Neural cell (in vitro differentiated cells): ENCODE data around the gene CAMK1D. TPM values are rescaled to one million over a fixed set of nuclear protein-coding genes. Genes with fewer than 3 reads are reported as not detected.

Experiments used
- H2AFZ ChIP-seq: fragments of 200-600, 300-800 bp; sonication (generic), shearing (Covaris generic); 2 replicates; pipeline ENCODE4 v1.6.0; 2014; ENCODE audit warnings: low read depth, mild to moderate bottlenecking, antibody characterized with exemption, low read length, moderate library complexity
- H3F3A ChIP-seq: fragments of 200-600 bp; shearing (Covaris generic); 2 replicates; pipeline ENCODE4 v1.6.1; 2016; ENCODE audit warnings: mild to moderate bottlenecking, moderate library complexity, mixed read lengths, antibody characterized with exemption, low read length; ENCODE audit not compliant: insufficient read depth, poor library complexity, severe bottlenecking
- H3K27ac ChIP-seq: fragments of 200-600, 300-800 bp; sonication (generic), shearing (Covaris generic); 2 replicates; pipeline ENCODE4 v1.5.1; 2014; ENCODE audit warnings: mild to moderate bottlenecking, low read length, moderate library complexity
- H3K27me3 ChIP-seq: fragments of 300-800, 200-600 bp; sonication (generic), shearing (Covaris generic); 2 replicates; pipeline ENCODE4 v1.6.0; 2014; ENCODE audit warnings: mild to moderate bottlenecking, low read depth, low read length, moderate library complexity; ENCODE audit not compliant: insufficient read depth
- H3K36me3 ChIP-seq: fragments of 300-800, 200-600 bp; sonication (generic), shearing (Covaris generic); 2 replicates; pipeline ENCODE4 v1.5.1; 2014; ENCODE audit warnings: mild to moderate bottlenecking, antibody characterized with exemption, low read length, moderate library complexity; ENCODE audit not compliant: insufficient read depth
- H3K4me2 ChIP-seq: fragments of 300-800, 200-600 bp; sonication (generic), shearing (Covaris generic); 2 replicates; pipeline ENCODE4 v1.6.0; 2014; ENCODE audit warnings: mild to moderate bottlenecking, low read length
- H3K4me3 ChIP-seq: fragments of 300-800, 200-600 bp; sonication (generic), shearing (Covaris generic); 2 replicates; pipeline ENCODE4 v1.5.1; 2014; ENCODE audit warnings: mild to moderate bottlenecking, low read length, moderate library complexity
- H3K79me2 ChIP-seq: fragments of 200-600 bp; shearing (Covaris generic); replicated peaks from 2 replicates; pipeline ENCODE4 v1.6.0; 2014; ENCODE audit warnings: mild to moderate bottlenecking, low read length, moderate library complexity; ENCODE audit not compliant: insufficient read depth
- H3K9ac ChIP-seq: fragments of 300-800, 200-600 bp; sonication (generic), shearing (Covaris generic); 2 replicates; pipeline ENCODE4 v1.6.1; 2016; ENCODE audit warnings: mild to moderate bottlenecking, low read length, mixed read lengths
- H3K9me2 ChIP-seq: fragments of 200-600 bp; shearing (Covaris generic); 2 replicates; pipeline ENCODE4 v1.6.1; 2016; ENCODE audit warnings: mild to moderate bottlenecking, low read length, mixed read lengths; ENCODE audit not compliant: insufficient read depth
- H3K9me3 ChIP-seq: fragments of 200-600, 300-800 bp; sonication (generic), shearing (Covaris generic); 2 replicates; pipeline ENCODE4 v1.6.1; 2016; ENCODE audit warnings: mild to moderate bottlenecking, mixed run types, low read length, moderate library complexity, mixed read lengths
- H4K20me1 ChIP-seq: fragments of 200-600 bp; shearing (Covaris generic); 2 replicates; pipeline ENCODE4 v1.6.1; 2016; ENCODE audit warnings: mild to moderate bottlenecking, mixed run types; ENCODE audit not compliant: insufficient read depth
- CTCF ChIP-seq: fragments of 450-650 bp; IDR thresholded peaks from 2 replicates; pipeline ENCODE4 v1.5.1; 2014; ENCODE audit warnings: antibody characterized with exemption, mild to moderate bottlenecking, moderate library complexity; ENCODE audit not compliant: poor library complexity, severe bottlenecking
- EP300 ChIP-seq: fragments of 450-650 bp; conservative IDR thresholded peaks from 2 replicates; pipeline ENCODE4 v1.6.1; 2014; ENCODE audit warnings: antibody characterized with exemption, mild to moderate bottlenecking, moderate library complexity; ENCODE audit not compliant: poor library complexity, severe bottlenecking
- EZH2 ChIP-seq: fragments of 200-600, 300-800 bp; shearing (Covaris generic), sonication (generic); IDR thresholded peaks from 2 replicates; pipeline ENCODE4 v1.6.1; 2014; ENCODE audit warnings: antibody characterized with exemption, low read length, borderline replicate concordance, mild to moderate bottlenecking; ENCODE audit not compliant: insufficient read depth, poor library complexity, severe bottlenecking
- MXI1 ChIP-seq: fragments of 450-650 bp; conservative IDR thresholded peaks from 2 replicates; pipeline ENCODE4 v1.6.1; 2014; ENCODE audit warnings: antibody characterized with exemption, mild to moderate bottlenecking; ENCODE audit not compliant: poor library complexity, severe bottlenecking
- POLR2AphosphoS5 ChIP-seq: IDR thresholded peaks from 2 replicates; pipeline ENCODE4 v1.6.1; 2012
- RAD21 ChIP-seq: fragments of 450-650 bp; conservative IDR thresholded peaks from 2 replicates; pipeline ENCODE4 v1.6.1; 2014; ENCODE audit warnings: antibody characterized with exemption, mild to moderate bottlenecking, moderate library complexity
- REST ChIP-seq: IDR thresholded peaks from 2 replicates; pipeline ENCODE4 v1.6.1; 2012; ENCODE audit warnings: borderline replicate concordance
- SMC3 ChIP-seq: fragments of 450-650 bp; conservative IDR thresholded peaks from 2 replicates; pipeline ENCODE4 v1.6.1; 2014; ENCODE audit warnings: antibody characterized with exemption, mild to moderate bottlenecking, moderate library complexity; ENCODE audit not compliant: poor library complexity
- TAF1 ChIP-seq: IDR thresholded peaks from 2 replicates; pipeline ENCODE4 v1.6.1; 2012; ENCODE audit warnings: low read depth
- polyA plus RNA-seq: library from polyadenylated mRNA; depleted of rRNA; stranded (reverse); fragments of >200 nt; gene quantifications from 2 replicates; pipeline ENCODE4 v1.2.3, GENCODE V29; 2014

Gene CAMK1D
- polyA plus RNA-seq, 1 donor from 2014 or later, result 13.8 TPM

GRCh38 chr10:12874501-12874900 is 525.2 kb downstream of the CAMK1D start:
- Histone ChIP-seq H3K4me2 (no peak overlapping the region), H3K9me2 (no peaks in the 10 kb centered on the region), H3K27ac (no peak overlapping the region), H3K36me3 (no peaks in the 10 kb centered on the region), H3K4me3 (no peak overlapping the region), H3K79me2 (no peaks in the 10 kb centered on the region), H2AFZ (no peak overlapping the region), H3K9ac (no peak overlapping the region), H3K27me3 (no peaks in the 10 kb centered on the region), H4K20me1 (no peaks in the 10 kb centered on the region), H3F3A (no peaks in the 10 kb centered on the region), H3K9me3 (no peaks in the 10 kb centered on the region)
- no peak for TF ChIP-seq TAF1
- TF ChIP-seq POLR2AphosphoS5, result no peak
- no peak for TF ChIP-seq REST
- no peak for TF ChIP-seq RAD21
- no peak for TF ChIP-seq EZH2
- TF ChIP-seq MXI1, result no peak
- no peak for TF ChIP-seq EP300
- no peak for TF ChIP-seq CTCF
- no peak for TF ChIP-seq SMC3

- Histone ChIP-seq H3K27me3 (no peaks in the 10 kb centered on the region), H3K9me2 (no peaks in the 10 kb centered on the region), H3K27ac (no peak overlapping the region), H3K4me3 (no peak overlapping the region), H3K4me2 (no peak overlapping the region), H3K36me3 (no peaks in the 10 kb centered on the region), H2AFZ (no peak overlapping the region), H3K9me3 (no peaks in the 10 kb centered on the region), H3F3A (no peaks in the 10 kb centered on the region), H4K20me1 (no peaks in the 10 kb centered on the region), H3K9ac (no peak overlapping the region), H3K79me2 (no peaks in the 10 kb centered on the region)
- no peak for TF ChIP-seq SMC3
- TF ChIP-seq CTCF, result no peak
- TF ChIP-seq POLR2AphosphoS5, result no peak
- TF ChIP-seq EZH2, result no peak
- no peak for TF ChIP-seq EP300
- TF ChIP-seq MXI1, result no peak
- no peak for TF ChIP-seq REST
- TF ChIP-seq TAF1, result no peak
- no peak for TF ChIP-seq RAD21
Observed at GRCh38 chr10:12875100-12875499, 525.8 kb downstream of the CAMK1D start.
